ENCODE results near the gene NRG2. TPM values are rescaled to one million over a fixed set of nuclear protein-coding genes. Genes with fewer than 3 reads are reported as not detected.

The NRG2 gene
- total RNA-seq, 2 experiments from 2014 or later: 0.11 to 0.14 TPM

Other genes with a start within 250 kb of the NRG2 start
- gene PSD2, start 247.5 kb downstream of the NRG2 start, total RNA-seq: not detected
- gene PURA, start 70.8 kb upstream of the NRG2 start, total RNA-seq: 10 to 100 TPM in 1 of 2 experiments, 1 to 10 TPM in 1; 9.5 to 10.7 TPM
- gene IGIP, start 82.6 kb upstream of the NRG2 start, total RNA-seq: 1 to 10 TPM; 1.7 to 1.9 TPM
- 10 to 100 TPM; 15.2 to 18.7 TPM for gene CYSTM1, start 131.9 kb upstream of the NRG2 start, total RNA-seq